Measurements from ENCODE around the gene NPLOC4.

Gene NPLOC4

DNA sequence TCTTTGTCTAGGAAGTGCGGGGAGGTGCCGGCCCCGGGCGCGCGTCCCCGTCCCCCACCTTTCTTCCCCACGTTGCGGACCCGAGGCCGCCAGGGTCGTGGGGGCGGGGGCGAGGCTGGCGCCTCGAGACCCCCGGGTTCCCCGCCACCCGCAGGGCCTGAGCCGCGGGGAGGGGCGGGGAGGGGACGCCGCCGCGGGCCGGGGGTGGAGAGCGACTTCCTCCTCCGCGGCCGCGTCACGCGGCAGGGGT, 122.5 kb downstream of the NPLOC4 start:
- no peak for ATAC-seq
- Mint-ChIP-seq H3K4me1 (peaks cover 58% of the 10 kb centered on the region), H3K4me3 (peak overlapping the region; percentile 92), H3K36me3 (peaks cover 43% of the 10 kb centered on the region), H3K27me3 (no peaks in the 10 kb centered on the region), H3K27ac (peak overlapping the region; percentile 92), H3K9me3 (no peaks in the 10 kb centered on the region)

DNA sequence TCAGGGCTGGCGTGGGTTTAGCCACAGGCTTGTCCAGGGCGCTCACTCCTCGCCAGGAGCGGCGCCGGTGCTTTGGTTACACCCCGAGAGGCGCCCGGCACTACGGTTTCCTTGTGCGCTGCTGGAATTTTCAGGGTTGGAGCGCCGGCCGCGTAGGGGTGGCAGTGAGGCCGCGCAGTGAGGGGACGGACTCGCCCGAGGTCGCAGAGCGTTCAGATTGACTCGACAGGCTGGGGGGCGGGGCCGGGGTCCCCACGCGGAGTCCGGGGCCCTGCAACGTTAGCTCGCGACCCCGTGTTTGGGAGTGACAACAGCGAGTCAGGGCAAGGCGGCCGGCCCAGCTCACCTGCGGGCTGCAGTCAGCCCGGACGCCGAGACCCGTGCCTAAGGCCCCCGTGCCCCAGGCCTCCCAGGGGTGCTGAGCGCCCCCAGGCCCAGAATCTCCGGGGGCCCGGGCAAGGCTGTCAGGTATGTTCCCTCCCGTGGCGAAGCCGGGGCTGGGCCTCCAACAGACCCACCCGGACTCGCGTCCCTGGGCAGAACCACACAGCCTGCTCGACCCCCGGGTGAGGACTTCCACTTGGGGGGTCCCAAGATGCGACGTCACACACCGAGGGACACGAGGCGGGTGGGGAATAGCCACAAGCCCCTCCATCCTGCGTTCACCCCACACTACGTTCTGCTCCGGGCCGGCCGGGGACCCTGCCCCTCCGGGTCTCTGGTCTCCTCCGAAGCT, 123.0 kb downstream of the NPLOC4 start:
- peak overlapping the region; percentile 92 for H3K27ac Mint-ChIP-seq
- peak overlapping the region; percentile 92 for H3K4me3 Mint-ChIP-seq
- ATAC-seq, result no peak

DNA sequence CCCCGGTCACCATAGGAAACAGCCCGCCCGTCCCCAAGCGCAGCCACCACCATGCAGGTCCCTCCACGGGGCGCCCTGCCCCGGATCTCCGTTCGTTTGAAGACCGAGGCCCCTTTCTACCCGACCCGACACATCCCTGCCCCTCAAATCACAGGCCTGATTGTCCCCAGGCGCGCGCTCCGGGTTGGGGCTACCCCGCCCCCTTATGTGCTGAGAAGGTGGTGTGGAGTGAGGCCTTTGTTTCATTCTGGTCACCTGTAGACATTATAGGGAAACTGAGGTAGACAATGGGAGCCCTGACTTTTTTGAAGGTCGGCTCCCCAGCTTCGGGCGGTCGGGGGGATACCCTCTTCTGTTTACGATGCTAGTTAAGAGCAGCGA, 123.5 kb downstream of the NPLOC4 start:
- peaks cover 65% of the 10 kb centered on the region for H3K4me1 Mint-ChIP-seq
- ATAC-seq, result peak; percentile 17
- H3K9me3 Mint-ChIP-seq, result no peaks in the 10 kb centered on the region

More for the DNA sequence above, 123.0 kb downstream of the NPLOC4 start:
- no peaks in the 10 kb centered on the region for H3K9me3 Mint-ChIP-seq
- H3K36me3 Mint-ChIP-seq, result peaks cover 48% of the 10 kb centered on the region
- peaks cover 63% of the 10 kb centered on the region for H3K4me1 Mint-ChIP-seq
- no peaks in the 10 kb centered on the region for H3K27me3 Mint-ChIP-seq

DNA sequence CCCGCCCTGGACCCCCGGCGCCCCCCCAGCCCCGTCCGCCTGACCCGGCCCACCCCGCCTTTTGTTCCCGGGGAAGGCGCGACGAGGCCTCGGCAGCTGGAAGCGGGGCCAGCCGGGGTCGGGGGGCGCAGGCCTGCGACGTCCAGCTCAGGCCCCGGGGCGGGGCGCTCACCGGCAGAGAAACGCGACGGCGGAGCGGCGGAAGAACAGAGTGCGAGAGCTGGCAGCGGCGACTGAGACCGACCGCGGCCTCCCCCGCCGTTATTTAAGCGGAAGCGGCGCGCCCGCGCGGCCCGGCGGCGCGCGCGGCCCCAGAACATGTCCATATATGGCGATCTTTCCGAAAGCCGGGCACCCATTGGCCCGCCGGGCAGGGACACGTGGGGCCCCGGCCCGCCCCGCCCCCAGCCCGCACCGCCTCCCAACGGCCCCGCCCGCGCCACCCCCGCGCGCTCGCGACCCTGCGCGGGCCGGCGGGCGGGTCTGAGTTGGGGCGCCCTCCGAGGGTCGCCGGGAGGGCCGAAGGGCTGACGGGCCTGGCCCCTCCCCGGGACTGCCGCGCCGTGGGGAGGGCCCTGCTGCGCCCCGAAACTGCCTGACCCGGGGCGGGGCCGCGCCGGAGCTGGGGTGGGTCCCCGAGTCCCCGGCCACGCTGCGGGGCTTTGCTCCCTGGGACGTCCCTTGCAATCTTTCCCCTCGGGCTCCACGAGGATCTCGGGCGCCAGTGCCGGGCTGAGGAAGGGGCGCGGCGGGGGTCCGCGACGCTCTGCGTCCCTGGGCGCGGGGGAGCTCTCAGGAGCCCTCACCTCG, 124.1 kb downstream of the NPLOC4 start, which contains the start of gene ACTG1:
TSS of gene ACTG1 (minus strand) at position 238 of the 810 bp plus-strand sequence. CDS start 445 bp downstream, outside the sequence.
- peaks cover under 1% of the 10 kb centered on the region for H3K9me3 Mint-ChIP-seq
- peak; percentile 68 for ATAC-seq
- H3K27ac Mint-ChIP-seq, result peak within 1 kb of the TSS; percentile 92
- peak within 1 kb of the TSS; percentile 99 for H3K4me3 Mint-ChIP-seq
- peaks cover 61% of the 10 kb centered on the region for H3K4me1 Mint-ChIP-seq
- H3K36me3 Mint-ChIP-seq, result peaks cover 58% of the 10 kb centered on the region
- H3K27me3 Mint-ChIP-seq, result no peaks in the 10 kb centered on the region

More for the DNA sequence above, 123.5 kb downstream of the NPLOC4 start:
- peaks cover 52% of the 10 kb centered on the region for H3K36me3 Mint-ChIP-seq
- no peaks in the 10 kb centered on the region for H3K27me3 Mint-ChIP-seq
- H3K27ac Mint-ChIP-seq, result peak overlapping the region; percentile 92
- peak overlapping the region; percentile 92 for H3K4me3 Mint-ChIP-seq

DNA sequence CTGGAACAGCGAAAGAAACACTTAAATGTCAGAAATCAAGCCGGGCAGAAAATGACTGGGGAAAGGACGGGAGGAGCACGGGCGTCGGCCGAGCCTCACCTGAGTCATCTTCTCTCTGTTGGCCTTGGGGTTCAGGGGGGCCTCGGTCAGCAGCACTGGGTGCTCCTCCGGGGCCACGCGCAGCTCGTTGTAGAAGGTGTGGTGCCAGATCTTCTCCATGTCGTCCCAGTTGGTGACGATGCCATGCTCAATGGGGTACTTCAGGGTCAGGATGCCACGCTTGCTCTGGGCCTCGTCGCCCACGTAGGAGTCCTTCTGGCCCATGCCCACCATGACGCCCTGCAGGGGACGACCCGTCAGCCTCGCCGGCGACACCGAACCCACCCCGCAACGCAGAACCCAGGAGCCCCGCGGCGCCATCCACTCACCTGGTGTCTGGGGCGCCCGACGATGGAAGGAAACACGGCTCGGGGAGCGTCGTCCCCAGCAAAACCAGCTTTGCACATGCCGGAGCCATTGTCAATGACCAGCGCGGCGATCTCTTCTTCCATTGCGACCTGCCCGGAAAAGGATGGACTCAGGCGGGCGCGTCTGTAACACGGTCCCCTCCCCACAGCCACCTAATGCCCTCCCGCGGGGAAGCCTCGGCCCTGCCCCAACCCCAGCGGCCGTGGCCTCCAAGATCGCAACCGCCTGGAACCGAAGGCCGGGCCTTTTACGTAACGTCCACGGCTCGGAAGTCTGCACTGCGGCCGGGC, 124.9 kb downstream of the NPLOC4 start:
- H3K36me3 Mint-ChIP-seq, result peaks cover 61% of the 10 kb centered on the region
- H3K4me1 Mint-ChIP-seq, result peaks cover 59% of the 10 kb centered on the region
- H3K27ac Mint-ChIP-seq, result peak overlapping the region; percentile 92
- peak overlapping the region; percentile 99 for H3K4me3 Mint-ChIP-seq
- H3K27me3 Mint-ChIP-seq, result no peaks in the 10 kb centered on the region
- peak; percentile 0 for ATAC-seq
- H3K9me3 Mint-ChIP-seq, result peaks cover 3% of the 10 kb centered on the region

DNA sequence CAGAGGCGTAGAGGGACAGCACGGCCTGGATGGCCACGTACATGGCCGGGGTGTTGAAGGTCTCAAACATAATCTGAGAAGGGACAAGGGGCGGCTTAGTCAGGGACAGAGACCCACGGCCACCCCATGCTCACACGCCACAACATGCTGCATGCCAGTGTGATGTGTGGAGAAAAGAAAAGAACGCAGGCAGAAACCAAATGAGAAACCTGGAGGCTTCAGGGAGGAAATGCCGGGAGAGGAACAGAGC, 125.4 kb downstream of the NPLOC4 start:
- ATAC-seq, result no peak
- peaks cover 3% of the 10 kb centered on the region for H3K9me3 Mint-ChIP-seq
- H3K27ac Mint-ChIP-seq, result peak overlapping the region; percentile 92
- H3K36me3 Mint-ChIP-seq, result peaks cover 58% of the 10 kb centered on the region
- peaks cover 54% of the 10 kb centered on the region for H3K4me1 Mint-ChIP-seq
- H3K4me3 Mint-ChIP-seq, result peak overlapping the region; percentile 99
- no peaks in the 10 kb centered on the region for H3K27me3 Mint-ChIP-seq

DNA sequence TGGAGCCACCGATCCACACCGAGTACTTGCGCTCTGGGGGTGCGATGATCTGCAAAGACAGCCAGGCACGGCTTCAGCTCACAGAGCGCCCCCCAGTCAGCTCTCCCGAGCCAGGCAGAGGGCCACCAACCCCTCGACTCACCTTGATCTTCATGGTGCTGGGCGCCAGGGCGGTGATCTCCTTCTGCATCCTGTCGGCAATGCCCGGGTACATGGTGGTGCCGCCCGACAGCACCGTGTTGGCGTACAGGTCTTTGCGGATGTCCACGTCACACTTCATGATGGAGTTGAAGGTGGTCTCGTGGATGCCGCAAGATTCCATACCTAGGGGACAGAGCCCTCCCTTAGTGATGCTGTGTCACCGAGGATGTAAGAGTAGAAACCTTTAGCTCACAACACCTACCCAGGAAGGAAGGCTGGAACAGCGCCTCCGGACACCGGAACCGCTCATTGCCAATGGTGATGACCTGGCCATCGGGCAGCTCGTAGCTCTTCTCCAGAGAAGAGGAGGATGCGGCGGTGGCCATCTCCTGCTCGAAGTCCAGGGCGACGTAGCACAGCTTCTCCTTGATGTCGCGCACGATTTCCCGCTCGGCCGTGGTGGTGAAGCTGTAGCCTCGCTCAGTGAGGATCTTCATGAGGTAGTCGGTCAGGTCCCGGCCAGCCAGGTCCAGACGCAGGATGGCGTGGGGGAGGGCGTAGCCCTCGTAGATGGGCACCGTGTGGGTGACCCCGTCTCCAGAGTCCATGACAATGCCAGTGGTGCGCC, 125.9 kb downstream of the NPLOC4 start:
- Mint-ChIP-seq H3K27ac (peak overlapping the region; percentile 92), H3K4me1 (peaks cover 49% of the 10 kb centered on the region), H3K9me3 (peaks cover 3% of the 10 kb centered on the region), H3K36me3 (peaks cover 55% of the 10 kb centered on the region), H3K27me3 (no peaks in the 10 kb centered on the region), H3K4me3 (peak overlapping the region; percentile 99)
- ATAC-seq, result no peak

DNA sequence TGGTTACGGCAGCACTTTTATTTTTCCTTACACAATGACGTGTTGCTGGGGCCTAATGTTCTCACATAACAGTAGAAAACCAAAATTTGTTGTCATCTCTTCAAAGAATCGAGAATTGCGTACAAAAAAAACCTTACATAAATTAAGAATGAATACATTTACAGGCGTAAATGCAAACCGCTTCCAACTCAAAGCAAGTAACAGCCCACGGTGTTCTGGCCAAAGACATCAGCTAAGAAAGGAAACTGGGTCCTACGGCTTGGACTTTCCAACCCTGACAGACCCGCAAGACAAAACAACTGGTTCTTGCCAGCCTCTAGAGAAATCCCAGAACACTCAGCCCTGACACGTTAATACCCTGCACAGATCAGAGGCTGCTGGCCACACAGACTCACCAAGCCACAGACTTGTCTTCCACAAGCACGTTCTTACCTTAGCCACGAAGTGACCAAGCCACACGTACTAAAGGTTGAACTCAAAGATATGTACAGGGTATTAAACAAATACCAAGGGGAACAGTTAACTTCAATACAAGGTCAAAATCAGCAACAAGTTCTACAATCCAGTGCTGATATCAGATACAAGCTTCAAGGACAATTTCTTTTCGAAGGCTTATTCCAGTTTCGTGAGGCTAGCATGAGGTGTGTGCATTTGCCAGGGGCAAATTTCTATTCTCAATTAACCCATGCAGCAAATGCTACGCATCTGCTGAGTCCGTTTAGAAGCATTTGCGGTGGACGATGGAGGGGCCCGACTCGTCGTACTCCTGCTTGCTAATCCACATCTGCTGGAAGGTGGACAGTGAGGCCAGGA, 126.7 kb downstream of the NPLOC4 start:
- Mint-ChIP-seq H3K36me3 (peaks cover 50% of the 10 kb centered on the region), H3K4me3 (peak overlapping the region; percentile 99), H3K4me1 (peaks cover 49% of the 10 kb centered on the region), H3K27me3 (no peaks in the 10 kb centered on the region), H3K9me3 (peaks cover 3% of the 10 kb centered on the region), H3K27ac (peak overlapping the region; percentile 92)
- no peak for ATAC-seq

DNA sequence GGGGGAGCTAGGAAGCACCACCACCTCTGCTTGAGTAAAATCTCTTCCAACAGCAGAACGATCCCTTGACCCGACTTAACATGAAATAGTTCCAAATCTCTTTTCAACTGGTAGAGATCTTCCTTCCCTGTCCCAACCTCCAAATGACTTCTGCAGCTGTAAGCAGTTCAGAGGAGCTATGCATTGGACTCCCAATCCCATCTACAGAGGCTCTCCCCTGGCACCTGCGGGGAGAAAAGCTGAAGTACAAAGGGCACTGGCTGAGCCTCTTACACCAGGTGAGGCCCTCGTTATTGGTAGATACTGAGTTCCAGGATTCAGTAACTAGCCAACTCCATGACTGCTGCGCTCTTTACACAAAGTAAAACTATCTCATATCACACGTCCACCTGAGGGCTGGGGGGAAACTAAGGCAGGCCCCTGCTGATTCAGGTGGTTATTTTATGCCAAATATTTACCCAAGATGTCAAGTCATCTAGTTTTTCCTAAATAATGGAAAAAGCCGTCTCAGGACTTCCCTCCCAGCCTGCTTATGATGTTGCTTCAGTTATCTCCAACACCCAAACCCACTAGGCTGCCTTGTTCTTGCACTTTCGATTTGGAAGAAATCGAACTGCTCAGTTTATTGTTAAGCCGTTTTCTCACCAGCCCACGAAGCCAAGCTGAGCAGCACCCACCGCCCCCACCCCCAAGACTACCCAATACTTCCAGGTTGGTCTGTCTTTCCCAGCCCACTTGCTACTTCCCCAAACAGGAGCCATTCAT, 127.5 kb downstream of the NPLOC4 start:
- Mint-ChIP-seq H3K4me1 (peaks cover 49% of the 10 kb centered on the region), H3K36me3 (peaks cover 49% of the 10 kb centered on the region), H3K9me3 (peaks cover 3% of the 10 kb centered on the region), H3K4me3 (peak overlapping the region; percentile 99), H3K27ac (peak overlapping the region; percentile 92), H3K27me3 (no peaks in the 10 kb centered on the region)
- ATAC-seq, result no peak

DNA sequence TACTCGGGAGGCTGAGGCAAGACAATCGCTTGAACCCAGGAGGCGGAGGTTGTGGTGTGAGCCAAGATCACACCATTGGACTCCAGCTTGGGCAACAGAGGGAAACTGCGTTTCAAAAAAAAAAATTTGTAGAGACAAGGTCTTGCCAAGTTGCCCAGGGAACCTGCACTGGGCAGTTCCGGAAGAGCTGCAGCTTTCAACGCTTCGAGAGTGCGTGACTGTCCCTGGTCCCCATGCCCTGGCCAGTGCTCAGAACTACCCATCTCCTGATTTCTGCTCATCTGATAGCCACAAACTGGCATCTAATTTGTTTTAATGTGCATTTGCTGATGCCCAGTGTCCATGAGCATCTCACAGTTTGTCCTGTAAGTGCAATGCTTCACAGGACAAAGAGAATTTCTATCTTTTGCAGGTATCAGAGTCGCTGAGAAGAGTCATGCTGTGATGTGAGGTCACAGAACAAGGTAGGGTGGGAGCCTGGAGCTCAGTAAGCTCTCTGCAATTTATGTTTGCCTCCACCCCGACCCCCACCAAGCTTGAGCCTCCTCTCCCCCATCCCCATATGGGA, 128.2 kb downstream of the NPLOC4 start:
- Mint-ChIP-seq H3K27me3 (no peaks in the 10 kb centered on the region), H3K4me1 (peaks cover 48% of the 10 kb centered on the region), H3K27ac (peak overlapping the region; percentile 92), H3K4me3 (peak overlapping the region; percentile 99), H3K9me3 (peaks cover 3% of the 10 kb centered on the region), H3K36me3 (peaks cover 49% of the 10 kb centered on the region)
- no peak for ATAC-seq
